KMS-11 (cell line): ENCODE measurements around the gene RGS13.

ENCODE experiments used
- H2AFZ ChIP-seq: fragments of 200-600 bp; sonication (generic); 2 replicates; pipeline ENCODE4 v1.6.1; 2016; ENCODE audit warnings: antibody characterized with exemption, mixed run types, low read depth
- H3K27ac ChIP-seq: fragments of 200-600 bp; sonication (generic); 2 replicates; pipeline ENCODE4 v1.6.1; 2016; ENCODE audit warnings: mild to moderate bottlenecking, mixed run types
- H3K27me3 ChIP-seq: fragments of 200-600 bp; sonication (generic); 2 replicates; pipeline ENCODE4 v1.6.1; 2017; ENCODE audit warnings: mild to moderate bottlenecking, low read depth, mixed run types, moderate library complexity; ENCODE audit not compliant: insufficient read depth
- H3K36me3 ChIP-seq: fragments of 200-600 bp; sonication (generic); 2 replicates; pipeline ENCODE4 v1.6.1; 2017; ENCODE audit warnings: mild to moderate bottlenecking, mixed run types; ENCODE audit not compliant: insufficient read depth
- H3K4me1 ChIP-seq: fragments of 200-600 bp; sonication (generic); 2 replicates; pipeline ENCODE4 v1.6.1; 2016; ENCODE audit warnings: mild to moderate bottlenecking, low read depth, mixed run types; ENCODE audit not compliant: poor library complexity, severe bottlenecking
- H3K4me2 ChIP-seq: fragments of 200-600 bp; sonication (generic); 2 replicates; pipeline ENCODE4 v1.7.0; 2016; ENCODE audit warnings: mild to moderate bottlenecking, mixed run types
- H3K4me3 ChIP-seq: fragments of 200-600 bp; sonication (generic); IDR thresholded peaks from 2 replicates; pipeline ENCODE4 v1.6.1; 2017; ENCODE audit warnings: low read depth, low read length, mixed read lengths; ENCODE audit not compliant: insufficient read depth
- H3K79me2 ChIP-seq: fragments of 200-600 bp; sonication (generic); 2 replicates; pipeline ENCODE4 v1.6.1; 2016; ENCODE audit warnings: low read depth, mixed run types; ENCODE audit not compliant: insufficient read depth
- H3K9ac ChIP-seq: fragments of 200-600 bp; sonication (generic); 2 replicates; pipeline ENCODE4 v1.6.1; 2016; ENCODE audit warnings: mild to moderate bottlenecking, mixed run types
- H4K20me1 ChIP-seq: fragments of 200-600 bp; sonication (generic); 2 replicates; pipeline ENCODE4 v1.6.1; 2016; ENCODE audit warnings: mild to moderate bottlenecking, mixed run types; ENCODE audit not compliant: insufficient read depth
- CTCF ChIP-seq: fragments of 200-600 bp; sonication (generic); conservative IDR thresholded peaks from 2 replicates; pipeline ENCODE4 v1.6.1; 2017; ENCODE audit warnings: low read depth, mild to moderate bottlenecking, antibody characterized with exemption, low read length, moderate library complexity, mixed read lengths

The RGS13 gene

GRCh38 chr1:192627901-192628300 is 8.0 kb upstream of the RGS13 start:
- Histone ChIP-seq H3K27me3 (no peaks in the 10 kb centered on the region), H3K79me2 (no peaks in the 10 kb centered on the region), H2AFZ (no peak overlapping the region), H3K9ac (no peak overlapping the region), H3K4me1 (no peaks in the 10 kb centered on the region), H3K27ac (no peak overlapping the region), H3K36me3 (no peaks in the 10 kb centered on the region), H3K4me3 (no peak overlapping the region), H4K20me1 (no peaks in the 10 kb centered on the region), H3K4me2 (no peak overlapping the region)
- no peak for TF ChIP-seq CTCF

- Histone ChIP-seq H3K4me3 (no peak overlapping the region), H3K27me3 (no peaks in the 10 kb centered on the region), H3K36me3 (no peaks in the 10 kb centered on the region), H3K4me2 (no peak overlapping the region), H3K27ac (no peak overlapping the region), H2AFZ (no peak overlapping the region), H3K79me2 (no peaks in the 10 kb centered on the region), H3K4me1 (no peaks in the 10 kb centered on the region), H4K20me1 (no peaks in the 10 kb centered on the region), H3K9ac (no peak overlapping the region)
- TF ChIP-seq CTCF, result no peak
Observed at GRCh38 chr1:192628396-192629057, 7.4 kb upstream of the RGS13 start.

- no peak overlapping the region for H2AFZ ChIP-seq
- H4K20me1 ChIP-seq, result no peaks in the 10 kb centered on the region
- H3K79me2 ChIP-seq, result no peaks in the 10 kb centered on the region
- H3K4me2 ChIP-seq, result no peak overlapping the region
- H3K27me3 ChIP-seq, result no peaks in the 10 kb centered on the region
- no peak for TF ChIP-seq CTCF
- H3K4me1 ChIP-seq, result no peaks in the 10 kb centered on the region
- H3K36me3 ChIP-seq, result no peaks in the 10 kb centered on the region
- no peak overlapping the region for H3K4me3 ChIP-seq
- H3K27ac ChIP-seq, result no peak overlapping the region
- H3K9ac ChIP-seq, result no peak overlapping the region
Observed at GRCh38 chr1:192629612-192630011, 6.3 kb upstream of the RGS13 start.

- no peak for TF ChIP-seq CTCF
- H3K4me1 ChIP-seq, result no peaks in the 10 kb centered on the region
- H3K9ac ChIP-seq, result no peak overlapping the region
- no peak overlapping the region for H2AFZ ChIP-seq
- no peaks in the 10 kb centered on the region for H3K36me3 ChIP-seq
- H3K4me3 ChIP-seq, result no peak overlapping the region
- H3K79me2 ChIP-seq, result no peaks in the 10 kb centered on the region
- no peaks in the 10 kb centered on the region for H4K20me1 ChIP-seq
- no peaks in the 10 kb centered on the region for H3K27me3 ChIP-seq
- no peak overlapping the region for H3K27ac ChIP-seq
- H3K4me2 ChIP-seq, result no peak overlapping the region
Observed at GRCh38 chr1:192630521-192631287, 5.2 kb upstream of the RGS13 start.
